ENCODE data around the gene OR7A5.
"Not testable (repeated sequence)": the region's sequence is repeated elsewhere in the genome, so short reads cannot be mapped to it uniquely, and the experiment has no call there.

OR7A5 gene

DNA sequence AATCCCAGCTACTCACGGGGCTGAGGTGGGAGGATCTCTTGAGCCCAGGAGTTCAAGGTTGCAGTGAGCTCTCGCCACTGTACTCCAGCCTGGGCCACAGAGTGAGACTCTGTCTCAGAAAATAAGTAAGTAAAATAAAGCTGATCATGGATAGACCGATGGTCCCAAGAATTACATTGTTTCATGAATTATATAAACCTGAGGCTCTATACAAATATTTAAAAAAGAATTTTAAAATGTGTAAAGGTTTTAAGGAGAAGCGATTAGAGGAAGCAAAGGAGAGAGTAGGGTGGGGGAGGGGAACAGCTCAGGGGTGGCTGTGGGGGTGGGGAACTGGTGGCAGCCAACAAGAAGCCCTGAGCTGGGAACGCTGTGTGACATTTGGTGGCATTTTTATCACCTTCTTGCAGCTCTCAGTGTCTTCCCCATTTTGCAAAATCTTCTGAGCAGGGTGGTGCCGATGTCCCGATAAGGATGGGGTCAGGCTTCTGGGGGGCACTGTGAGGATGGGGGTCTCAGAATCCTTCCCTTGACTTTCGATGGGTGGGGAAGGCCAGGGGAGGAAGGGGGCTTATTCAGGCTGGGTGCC lies 51.5 kb downstream of the OR7A5 start:
- not testable (repeated sequence) for DNase-seq

DNA sequence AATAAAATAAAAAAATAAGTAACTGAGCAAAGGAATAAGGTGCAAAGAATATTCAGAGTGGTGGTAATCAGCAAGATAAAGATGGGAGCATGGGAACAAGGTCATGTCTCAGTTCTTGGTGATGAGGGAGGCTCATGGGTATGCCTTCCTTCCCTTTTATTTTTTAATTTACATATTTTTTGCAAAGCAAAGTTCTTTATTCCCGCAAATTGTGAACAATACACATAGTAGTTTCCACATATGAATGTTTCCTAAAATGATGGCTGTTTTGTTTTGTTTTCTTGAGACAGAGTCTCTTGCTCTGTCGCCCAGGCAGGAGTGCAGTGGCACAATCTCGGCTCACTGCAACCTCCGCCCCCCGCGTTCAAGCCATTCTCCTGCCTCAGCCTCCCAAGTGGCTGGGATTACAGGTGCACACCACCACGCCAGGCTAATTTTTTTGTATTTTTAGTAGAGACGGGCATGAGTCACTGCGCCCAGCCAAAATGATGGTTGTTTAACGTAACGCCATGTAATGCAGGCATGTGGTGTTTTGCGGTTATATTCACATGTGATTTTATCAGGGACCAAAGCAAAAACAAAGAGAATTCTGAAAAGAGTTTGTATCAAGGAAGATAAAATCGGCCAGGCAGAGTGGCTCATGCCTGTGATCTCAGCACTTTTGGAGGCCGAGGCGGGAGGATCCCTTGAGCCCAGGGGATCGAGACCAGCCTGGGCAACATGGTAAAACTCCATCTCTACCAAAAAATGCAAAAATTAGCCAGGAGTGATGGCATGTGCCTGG lies 52.2 kb downstream of the OR7A5 start:
- no peak for DNase-seq

GRCh38 chr19:14781713-14782536 lies 53.1 kb downstream of the OR7A5 start:
- not testable (repeated sequence) for DNase-seq

DNA sequence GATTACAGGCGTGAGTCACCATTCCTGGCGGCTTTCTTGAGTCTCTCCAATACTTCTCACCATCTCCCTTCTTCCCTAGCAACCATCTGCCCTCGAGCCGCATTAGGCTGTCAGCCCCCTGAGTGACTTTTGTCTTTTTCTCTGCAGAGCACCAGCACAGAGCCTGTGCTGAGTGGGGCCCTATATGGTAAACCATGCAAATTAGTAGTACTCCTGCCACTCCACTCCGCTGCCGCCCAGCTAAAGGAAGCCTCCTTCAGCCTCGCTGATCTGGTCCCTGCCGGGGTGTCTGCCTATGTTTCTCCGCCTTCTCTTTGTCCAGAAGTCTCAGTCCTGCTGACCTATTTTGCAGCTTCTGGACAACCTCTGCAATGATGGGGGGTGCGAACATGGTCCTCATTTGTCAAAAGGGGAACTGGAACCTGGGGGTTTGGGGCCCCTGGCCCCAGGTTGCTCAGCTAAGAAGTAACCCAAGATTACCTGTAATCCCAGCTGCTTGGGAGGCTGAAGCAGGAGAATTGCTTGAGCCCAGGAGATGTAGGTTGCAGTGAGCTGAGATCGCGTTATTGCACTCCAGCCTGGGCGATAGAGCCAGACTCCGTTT lies 54.3 kb downstream of the OR7A5 start:
- DNase-seq, result not testable (repeated sequence)

GRCh38 chr19:14779151-14779550 lies 55.8 kb downstream of the OR7A5 start:
- DNase-seq, result no peak

GRCh38 chr19:14778110-14778845 lies 56.7 kb downstream of the OR7A5 start, which contains the start of gene ADGRE2:
TSS of gene ADGRE2 (minus strand) at chr19:14778560. CDS start at chr19:14776756, 1,804 bp downstream.
- DNase-seq, result not testable (repeated sequence)

GRCh38 chr19:14777645-14778044 lies 57.3 kb downstream of the OR7A5 start:
- not testable (repeated sequence) for DNase-seq

Data from left hindlimb (tissue), 1 donor.